ENCODE measurements around the gene MAS1.

Gene MAS1

DNA sequence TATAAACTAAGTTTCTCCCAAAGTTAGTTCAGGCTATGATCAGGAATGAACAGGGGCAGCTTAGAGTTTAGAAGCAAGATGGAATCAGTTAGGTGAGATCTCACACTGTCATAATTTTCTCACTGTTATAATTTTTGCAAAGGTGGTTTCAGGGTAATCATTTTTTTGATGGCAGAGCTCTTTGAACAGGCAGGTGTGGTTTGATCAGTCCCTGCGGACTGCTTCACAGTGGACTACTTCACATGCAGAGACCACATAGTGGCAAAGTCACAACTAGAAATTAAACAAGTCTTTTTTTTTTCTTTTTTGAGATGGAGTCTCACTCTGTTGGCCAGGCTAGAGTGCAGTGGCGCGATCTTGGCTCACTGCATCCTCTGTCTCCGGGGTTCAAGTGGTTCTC, 6.8 kb downstream of the MAS1 start:
- TF ChIP-seq FOXM1 (IDR thresholded peaks at IDR 0.05; ENCODE audit: borderline replicate concordance) (no peak), ELF4 (IDR thresholded peaks at IDR 0.05) (no peak), L3MBTL2 (conservative IDR thresholded peaks at IDR 0.05) (no peak), SUZ12 (IDR thresholded peaks at IDR 0.05) (no peak), FOXA1 (IDR thresholded peaks at IDR 0.05) (no peak), CTBP1 (IDR thresholded peaks at IDR 0.05; ENCODE audit: borderline replicate concordance) (no peak), ZNF384 (IDR thresholded peaks at IDR 0.05) (no peak), ARNT (IDR thresholded peaks at IDR 0.05) (no peak), BHLHE40 (IDR thresholded peaks at IDR 0.05; ENCODE audit: borderline replicate concordance) (no peak), HDGF (IDR thresholded peaks at IDR 0.05; ENCODE audit: borderline replicate concordance) (no peak), LEF1 (IDR thresholded peaks at IDR 0.05; ENCODE audit: borderline replicate concordance) (no peak), NFRKB (IDR thresholded peaks at IDR 0.05) (no peak), TARDBP (IDR thresholded peaks at IDR 0.05) (no peak), SP1 (IDR thresholded peaks at IDR 0.05) (no peak), FOXK2 (IDR thresholded peaks at IDR 0.05) (no peak)
- TF ChIP-seq, protein P1, sequence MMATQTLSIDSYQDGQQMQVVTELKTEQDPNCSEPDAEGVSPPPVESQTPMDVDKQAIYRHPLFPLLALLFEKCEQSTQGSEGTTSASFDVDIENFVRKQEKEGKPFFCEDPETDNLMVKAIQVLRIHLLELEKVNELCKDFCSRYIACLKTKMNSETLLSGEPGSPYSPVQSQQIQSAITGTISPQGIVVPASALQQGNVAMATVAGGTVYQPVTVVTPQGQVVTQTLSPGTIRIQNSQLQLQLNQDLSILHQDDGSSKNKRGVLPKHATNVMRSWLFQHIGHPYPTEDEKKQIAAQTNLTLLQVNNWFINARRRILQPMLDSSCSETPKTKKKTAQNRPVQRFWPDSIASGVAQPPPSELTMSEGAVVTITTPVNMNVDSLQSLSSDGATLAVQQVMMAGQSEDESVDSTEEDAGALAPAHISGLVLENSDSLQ (IDR thresholded peaks at IDR 0.05), result no peak
- DNase-seq (ENCODE audit: extremely low spot score), result no peak
- ChIA-PET CTCF (no interaction called here), POLR2A (no interaction called here)

DNA sequence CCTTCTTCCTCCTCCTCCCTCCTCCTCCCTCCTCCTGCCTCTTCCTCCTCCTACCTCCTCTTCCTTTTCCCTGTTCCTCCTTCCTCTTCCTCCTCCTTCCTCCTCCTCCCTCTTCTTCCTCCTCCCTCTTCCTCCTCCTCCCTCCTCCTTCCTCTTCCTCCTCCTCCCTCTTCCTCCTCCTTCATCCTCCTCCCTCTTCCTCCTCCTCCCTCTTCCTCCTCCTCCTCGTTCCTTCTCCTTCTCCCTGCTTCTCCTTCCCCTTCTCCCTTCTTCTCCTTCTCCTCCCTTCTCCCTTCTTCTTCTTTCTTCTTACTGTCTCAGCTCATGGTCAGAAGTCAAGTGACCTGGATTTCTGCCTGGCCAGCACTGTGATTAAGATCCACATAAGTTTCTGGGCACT, 7.7 kb downstream of the MAS1 start:
- DNase-seq (ENCODE audit: extremely low spot score), result no peak
- CTCF ChIA-PET, result no interaction called here
- POLR2A ChIA-PET, result no interaction called here
- TF ChIP-seq, protein P1 (IDR thresholded peaks at IDR 0.05), result no peak
- TF ChIP-seq SP1 (IDR thresholded peaks at IDR 0.05), result no peak
- no peak for TF ChIP-seq FOXK2 (IDR thresholded peaks at IDR 0.05)
- TF ChIP-seq NFRKB (IDR thresholded peaks at IDR 0.05), result no peak
- no peak for TF ChIP-seq FOXA1 (IDR thresholded peaks at IDR 0.05)
- no peak for TF ChIP-seq CTBP1 (IDR thresholded peaks at IDR 0.05; ENCODE audit: borderline replicate concordance)
- no peak for TF ChIP-seq TARDBP (IDR thresholded peaks at IDR 0.05)
- TF ChIP-seq ZNF384 (IDR thresholded peaks at IDR 0.05), result no peak
- no peak for TF ChIP-seq ELF4 (IDR thresholded peaks at IDR 0.05)

DNA sequence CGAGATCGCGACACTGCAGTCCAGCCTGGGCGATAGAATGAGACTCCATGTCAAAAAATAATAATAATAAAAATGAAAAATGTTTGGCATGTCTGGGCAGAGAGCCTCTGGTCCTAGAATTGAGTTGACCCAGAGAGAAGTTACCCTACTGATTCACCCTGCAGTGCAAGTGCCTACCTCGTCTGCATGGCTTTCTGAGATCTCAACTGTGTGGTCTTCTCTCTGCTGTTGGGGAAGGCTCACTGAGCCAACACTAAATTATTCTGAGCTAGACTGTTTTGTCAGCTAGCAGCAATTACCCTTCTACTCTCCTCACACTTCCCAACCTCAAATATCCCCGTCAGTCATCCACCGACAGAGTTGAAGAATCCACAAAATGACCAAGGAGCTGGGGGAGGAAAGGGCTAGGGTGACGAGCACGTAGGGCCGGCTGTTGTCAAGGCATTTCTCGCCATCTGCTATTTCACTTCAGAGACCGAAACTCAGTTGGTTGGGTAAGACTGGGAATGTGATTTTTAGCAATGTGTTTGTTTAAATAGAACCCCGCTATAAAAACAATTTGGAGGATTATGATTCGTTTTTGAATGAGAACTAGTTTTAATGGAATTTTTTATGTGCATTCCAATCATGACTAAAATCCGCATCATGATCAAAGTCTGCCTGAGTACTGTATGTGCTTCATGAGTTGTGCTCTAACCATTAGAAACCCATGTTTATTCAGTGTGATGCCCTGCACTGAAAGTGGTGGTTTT, 9.4 kb downstream of the MAS1 start:
- TF ChIP-seq ARNT (IDR thresholded peaks at IDR 0.05) (no peak), HDGF (IDR thresholded peaks at IDR 0.05; ENCODE audit: borderline replicate concordance) (no peak), FOXM1 (IDR thresholded peaks at IDR 0.05; ENCODE audit: borderline replicate concordance) (no peak), ELF4 (IDR thresholded peaks at IDR 0.05) (no peak), BHLHE40 (IDR thresholded peaks at IDR 0.05; ENCODE audit: borderline replicate concordance) (no peak), TARDBP (IDR thresholded peaks at IDR 0.05) (no peak), NFRKB (IDR thresholded peaks at IDR 0.05) (no peak), L3MBTL2 (conservative IDR thresholded peaks at IDR 0.05) (no peak), FOXK2 (IDR thresholded peaks at IDR 0.05) (no peak), SP1 (IDR thresholded peaks at IDR 0.05) (no peak), SUZ12 (IDR thresholded peaks at IDR 0.05) (no peak), ZNF384 (IDR thresholded peaks at IDR 0.05) (no peak), CTBP1 (IDR thresholded peaks at IDR 0.05; ENCODE audit: borderline replicate concordance) (no peak), LEF1 (IDR thresholded peaks at IDR 0.05; ENCODE audit: borderline replicate concordance) (no peak), FOXA1 (IDR thresholded peaks at IDR 0.05) (no peak)
- TF ChIP-seq, protein P1 (IDR thresholded peaks at IDR 0.05), result no peak
- ChIA-PET POLR2A (no interaction called here), CTCF (no interaction called here)
- no peak for DNase-seq (ENCODE audit: extremely low spot score)

DNA sequence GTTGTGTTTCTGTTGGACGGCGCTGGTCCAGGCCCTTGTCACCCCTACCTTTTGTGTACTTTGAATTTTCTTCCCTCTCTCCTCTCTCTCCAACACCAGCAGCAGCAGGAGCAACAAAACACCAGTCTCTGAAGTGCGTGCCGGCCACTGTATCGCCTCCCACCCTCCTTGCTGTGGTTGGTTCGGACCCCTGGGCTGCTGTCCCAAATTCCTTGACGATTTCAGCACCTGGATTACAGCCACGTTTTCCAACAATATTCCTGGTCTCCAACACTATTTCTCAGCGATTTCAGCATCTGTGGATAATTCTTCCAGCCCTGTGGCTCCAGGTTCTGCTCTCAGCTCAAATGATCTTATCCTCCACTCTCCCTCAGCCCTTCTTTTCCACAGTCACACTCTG, 11.8 kb downstream of the MAS1 start:
- CTCF ChIA-PET, result no interaction called here
- no peak for DNase-seq (ENCODE audit: extremely low spot score)
- POLR2A ChIA-PET, result no interaction called here
- TF ChIP-seq FOXM1 (IDR thresholded peaks at IDR 0.05; ENCODE audit: borderline replicate concordance) (no peak), SP1 (IDR thresholded peaks at IDR 0.05) (no peak), SUZ12 (IDR thresholded peaks at IDR 0.05) (no peak), FOXK2 (IDR thresholded peaks at IDR 0.05) (no peak), LEF1 (IDR thresholded peaks at IDR 0.05; ENCODE audit: borderline replicate concordance) (no peak), HDGF (IDR thresholded peaks at IDR 0.05; ENCODE audit: borderline replicate concordance) (no peak), BHLHE40 (IDR thresholded peaks at IDR 0.05; ENCODE audit: borderline replicate concordance) (no peak), CTBP1 (IDR thresholded peaks at IDR 0.05; ENCODE audit: borderline replicate concordance) (no peak), TARDBP (IDR thresholded peaks at IDR 0.05) (no peak), FOXA1 (IDR thresholded peaks at IDR 0.05) (no peak), ZNF384 (IDR thresholded peaks at IDR 0.05) (no peak), ELF4 (IDR thresholded peaks at IDR 0.05) (no peak), ARNT (IDR thresholded peaks at IDR 0.05) (no peak), NFRKB (IDR thresholded peaks at IDR 0.05) (no peak), L3MBTL2 (conservative IDR thresholded peaks at IDR 0.05) (no peak)
- TF ChIP-seq, protein P1 (IDR thresholded peaks at IDR 0.05), result no peak

DNA sequence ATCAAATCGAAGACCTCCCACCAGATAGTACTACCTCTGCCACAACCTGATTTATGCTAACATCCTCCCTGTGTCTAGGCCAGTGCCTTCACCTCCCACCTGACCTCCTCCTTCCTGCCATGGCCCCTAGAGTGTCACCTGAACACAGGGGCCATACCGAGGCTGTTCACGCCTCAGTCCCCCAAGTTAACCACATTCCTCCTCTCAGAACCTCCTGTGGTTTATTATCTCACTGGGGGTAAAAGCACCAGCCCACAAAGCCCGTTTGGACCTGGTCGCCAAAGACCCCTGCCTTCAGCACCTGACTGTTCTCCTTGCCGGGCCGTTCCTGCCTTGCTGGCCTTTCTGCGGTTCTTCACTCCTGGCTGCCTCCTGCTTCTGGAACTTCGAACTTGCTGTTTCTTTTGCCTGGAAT, 13.7 kb downstream of the MAS1 start:
- DNase-seq (ENCODE audit: extremely low spot score), result no peak
- ChIA-PET POLR2A (no interaction called here), CTCF (no interaction called here)
- TF ChIP-seq ELF4 (IDR thresholded peaks at IDR 0.05) (no peak), SP1 (IDR thresholded peaks at IDR 0.05) (no peak), ARNT (IDR thresholded peaks at IDR 0.05) (no peak), L3MBTL2 (conservative IDR thresholded peaks at IDR 0.05) (no peak), ZNF384 (IDR thresholded peaks at IDR 0.05) (no peak), FOXA1 (IDR thresholded peaks at IDR 0.05) (no peak), BHLHE40 (IDR thresholded peaks at IDR 0.05; ENCODE audit: borderline replicate concordance) (no peak)
- TF ChIP-seq, protein P1 (IDR thresholded peaks at IDR 0.05), result no peak
